ENCODE results near the gene GRIN2C.
A peak's percentile ranks its signal among the peaks of the same experiment; 100 is the strongest.

Gene GRIN2C

DNA sequence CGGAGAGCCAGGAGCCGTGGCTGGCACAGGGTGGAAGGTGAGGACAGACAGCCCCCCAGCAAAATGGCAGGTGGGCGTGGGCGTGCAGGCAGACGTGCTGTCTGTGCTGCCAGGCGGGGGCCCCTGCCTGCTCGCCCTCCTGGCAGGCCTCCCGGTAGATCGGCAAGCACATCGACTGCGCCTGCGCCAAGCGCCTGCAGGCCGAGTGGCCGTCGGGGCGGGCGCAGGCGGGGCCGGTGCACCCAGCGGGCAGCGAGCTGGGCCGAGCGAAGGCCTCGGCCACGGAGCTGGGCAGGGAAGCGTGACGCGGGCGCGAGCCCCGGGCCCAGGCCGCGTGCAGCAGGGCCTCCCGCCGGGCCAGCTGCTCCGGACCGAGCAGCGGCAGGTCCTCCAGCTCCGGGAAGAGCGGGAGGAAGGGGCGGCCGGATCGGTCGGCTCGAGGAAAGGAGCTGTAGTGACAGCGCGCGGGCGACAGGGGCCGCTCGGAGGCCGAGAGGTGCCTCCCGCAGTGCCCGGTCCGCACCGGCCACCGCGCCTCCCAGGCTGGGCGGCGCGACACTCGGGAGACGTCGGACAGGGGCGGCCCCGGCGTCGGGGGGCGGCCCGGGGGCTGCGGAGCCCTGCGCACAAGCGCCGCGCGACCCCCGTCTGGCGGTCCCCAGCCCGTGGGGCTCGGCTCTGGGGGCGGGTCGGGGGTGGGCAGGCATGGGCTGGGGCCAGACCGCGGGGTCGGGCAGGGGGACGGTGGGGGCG is 16.9 kb downstream of the GRIN2C start:
- DNase-seq = peak in 1 of 2 experiments; percentile 17

- no peak for DNase-seq
Measured at GRCh38 chr17:74842146-74842598, 17.5 kb downstream of the GRIN2C start.

DNA sequence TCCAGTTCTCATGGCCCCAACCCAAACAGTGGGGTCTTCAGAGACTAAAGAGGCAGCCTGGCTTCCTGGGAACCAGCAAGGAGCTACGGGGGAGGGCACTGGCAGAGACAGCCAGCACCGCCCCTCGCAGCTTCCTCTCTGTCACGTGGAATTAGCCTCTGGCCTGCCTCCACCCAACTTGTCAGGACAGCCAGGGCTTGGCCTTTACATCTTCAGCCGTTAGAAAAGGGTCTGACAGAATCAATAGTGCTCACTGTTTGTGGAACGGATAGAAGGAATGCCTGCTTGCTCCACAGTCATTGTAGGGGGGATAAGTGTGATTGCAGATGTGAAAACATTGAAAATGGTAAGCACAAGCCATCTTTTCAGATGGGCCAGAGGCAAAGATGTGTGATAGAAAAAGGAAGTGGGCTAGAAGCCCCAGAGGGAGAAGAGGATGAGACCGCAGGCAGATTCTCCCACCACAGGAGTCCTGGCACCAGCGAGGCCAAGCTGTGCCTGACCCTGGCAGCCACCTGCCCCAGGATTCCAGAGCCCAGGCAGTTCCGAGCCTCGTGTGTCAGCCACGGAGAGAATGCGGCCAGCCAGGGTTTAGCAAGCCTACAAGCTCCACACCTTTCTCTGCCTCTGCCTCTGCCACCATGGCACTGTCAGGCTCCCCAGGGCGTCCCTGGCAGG is 18.6 kb downstream of the GRIN2C start:
- DNase-seq = no peak

- DNase-seq = no peak
Measured at GRCh38 chr17:74839990-74840852, 19.5 kb downstream of the GRIN2C start.

- no peak for DNase-seq
Measured at GRCh38 chr17:74838274-74838673, 21.4 kb downstream of the GRIN2C start.

- no peak for DNase-seq
Measured at GRCh38 chr17:74836691-74837467, 22.8 kb downstream of the GRIN2C start.

DNA sequence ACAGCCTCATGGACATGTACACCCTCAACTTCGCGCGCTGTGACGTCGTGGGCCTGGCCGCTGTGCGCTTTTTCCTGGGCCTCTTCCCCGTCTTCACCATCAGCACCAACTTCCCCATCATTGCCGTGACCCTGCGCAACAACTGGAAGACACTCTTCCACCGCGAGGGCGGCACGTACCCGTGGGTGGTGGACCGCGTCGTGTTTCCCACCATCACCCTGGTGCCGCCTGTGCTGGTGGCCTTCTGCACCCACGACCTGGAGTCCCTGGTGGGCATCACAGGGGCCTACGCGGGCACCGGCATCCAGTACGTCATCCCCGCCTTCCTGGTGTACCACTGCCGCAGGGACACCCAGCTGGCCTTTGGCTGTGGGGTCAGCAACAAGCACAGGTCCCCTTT is 23.5 kb downstream of the GRIN2C start:
- no peak for DNase-seq

GRCh38 chr17:74833501-74834377 is 25.9 kb downstream of the GRIN2C start:
- no peak for DNase-seq

DNA sequence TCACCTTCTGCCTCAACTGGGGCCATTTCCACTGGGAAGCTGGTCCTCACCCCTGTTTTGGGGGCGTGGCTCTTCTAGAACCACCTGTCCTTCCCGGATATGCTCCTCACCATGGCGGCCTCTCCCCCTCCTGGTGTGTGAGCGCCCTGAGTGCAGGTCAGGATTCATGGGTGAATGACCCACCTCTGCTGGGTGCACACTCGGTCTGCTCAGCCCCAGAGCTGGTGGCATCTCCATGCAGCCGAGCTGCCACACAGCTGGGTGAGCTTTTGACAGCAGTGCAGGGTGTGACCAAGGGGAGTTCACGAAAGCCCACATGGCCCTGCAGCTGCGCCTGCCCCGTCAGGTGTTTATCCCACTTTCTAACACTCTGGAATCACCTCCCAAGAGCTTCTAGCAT is 27.3 kb downstream of the GRIN2C start:
- no peak for DNase-seq

DNA sequence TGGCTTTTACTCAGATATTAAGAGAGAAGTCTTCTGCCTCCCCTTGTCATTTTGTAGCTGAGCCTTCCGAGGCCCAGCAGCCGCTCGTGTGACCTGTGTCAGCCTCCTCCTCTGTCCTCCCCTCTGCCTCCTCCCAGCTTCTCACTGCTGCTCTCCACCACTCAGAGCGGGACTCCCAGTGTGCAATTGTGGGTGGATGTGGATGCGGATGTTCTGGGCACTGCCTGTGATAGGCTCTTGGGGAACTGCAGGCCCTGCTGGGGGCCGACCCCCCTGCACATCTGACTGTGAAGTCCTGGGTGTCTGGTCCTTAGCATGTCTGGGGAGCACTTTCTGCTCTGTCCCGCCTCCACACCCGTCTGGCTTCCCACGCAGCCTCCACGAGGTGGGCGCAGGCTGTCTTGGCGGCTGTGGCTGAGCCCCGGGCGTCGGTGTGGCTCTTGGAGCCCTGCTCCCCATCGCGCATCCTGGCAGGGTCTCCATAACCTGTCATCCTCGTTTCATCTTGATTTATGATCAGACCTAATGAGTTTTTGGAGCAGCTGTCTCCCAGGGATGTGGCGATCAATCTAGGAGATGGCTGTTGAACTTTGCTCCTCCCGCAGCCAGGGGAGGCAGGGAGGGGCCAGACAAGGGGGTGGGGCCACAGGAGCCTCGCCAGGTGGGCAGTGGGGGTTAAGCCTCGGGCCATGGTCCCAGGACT is 28.1 kb downstream of the GRIN2C start:
- no peak for DNase-seq

- no peak for DNase-seq
Measured at GRCh38 chr17:74830861-74831260, 28.8 kb downstream of the GRIN2C start.

GRCh38 chr17:74827800-74828199 is 31.9 kb downstream of the GRIN2C start:
- no peak for DNase-seq

DNA sequence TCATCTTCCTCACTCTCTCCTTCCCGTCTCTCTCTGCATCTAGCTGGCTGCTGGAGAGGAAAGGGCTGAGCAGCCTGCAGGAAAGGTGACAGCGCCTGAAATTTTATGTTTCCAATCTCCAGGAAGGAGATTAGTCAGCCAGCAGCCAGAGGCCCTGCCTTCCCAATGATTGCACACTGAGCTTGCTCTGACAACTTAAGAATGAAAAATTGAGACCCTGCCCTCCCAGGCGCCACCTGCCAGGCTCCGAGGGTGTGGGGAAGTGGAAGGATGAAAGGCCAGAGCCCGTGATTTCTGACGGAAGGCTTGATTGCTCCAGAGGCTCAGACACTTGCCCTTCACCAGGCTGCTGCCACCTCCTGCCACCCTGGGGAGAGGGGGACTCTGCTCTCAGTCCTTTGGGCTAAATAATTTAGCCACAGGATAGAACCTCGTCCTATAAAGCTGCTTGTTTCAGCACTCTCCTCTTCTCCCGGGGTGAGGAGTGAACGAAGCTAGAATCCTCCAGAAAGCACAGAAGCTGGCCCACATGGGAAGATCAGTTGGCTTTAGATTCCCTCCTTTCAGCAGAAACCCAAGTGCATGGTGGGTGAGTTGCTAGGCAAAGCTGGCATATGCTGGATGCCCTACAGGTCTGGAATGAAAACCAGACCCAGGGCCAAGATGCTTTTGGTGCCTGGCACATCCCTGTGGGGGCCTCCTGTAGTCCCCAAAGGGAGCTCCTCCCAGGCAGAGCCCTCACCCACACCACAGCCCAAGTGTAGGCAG is 33.5 kb downstream of the GRIN2C start:
- no peak for DNase-seq

DNA sequence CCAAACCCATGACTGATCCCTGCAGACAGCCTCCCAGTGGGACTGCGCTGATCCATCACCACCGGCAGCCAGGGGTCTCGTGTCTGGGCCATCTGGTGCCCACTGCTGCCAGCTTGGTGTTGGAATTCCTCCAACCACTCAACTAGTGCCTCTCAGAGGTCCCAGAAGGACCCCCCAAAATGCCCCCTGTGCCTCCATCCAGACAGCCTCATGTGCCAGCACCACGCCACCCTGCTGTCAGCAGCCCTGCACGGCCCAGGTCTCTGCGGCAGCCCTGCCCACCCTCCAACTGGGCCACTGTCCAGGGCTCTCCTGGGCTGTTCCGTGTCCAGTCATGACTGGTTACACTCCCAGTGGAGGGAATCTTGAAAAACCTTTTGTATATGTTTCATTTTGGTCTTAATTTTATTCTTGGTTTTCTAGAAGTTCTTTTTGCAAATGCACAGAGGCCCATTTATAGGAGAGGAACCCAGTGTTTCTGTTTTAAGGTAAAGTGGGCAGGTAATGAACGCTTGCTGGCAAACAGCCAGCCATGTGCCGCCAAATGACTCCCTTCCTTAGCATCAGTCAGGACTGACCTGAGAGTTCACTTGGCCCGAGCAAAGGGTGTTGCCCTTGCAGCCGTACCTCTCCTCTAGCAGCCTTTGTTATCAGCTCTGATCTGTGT is 34.6 kb downstream of the GRIN2C start:
- no peak for DNase-seq

GRCh38 chr17:74822939-74823367 is 36.7 kb downstream of the GRIN2C start:
- no peak for DNase-seq

- no peak for DNase-seq
Measured at GRCh38 chr17:74822335-74822938, 37.2 kb downstream of the GRIN2C start.

DNA sequence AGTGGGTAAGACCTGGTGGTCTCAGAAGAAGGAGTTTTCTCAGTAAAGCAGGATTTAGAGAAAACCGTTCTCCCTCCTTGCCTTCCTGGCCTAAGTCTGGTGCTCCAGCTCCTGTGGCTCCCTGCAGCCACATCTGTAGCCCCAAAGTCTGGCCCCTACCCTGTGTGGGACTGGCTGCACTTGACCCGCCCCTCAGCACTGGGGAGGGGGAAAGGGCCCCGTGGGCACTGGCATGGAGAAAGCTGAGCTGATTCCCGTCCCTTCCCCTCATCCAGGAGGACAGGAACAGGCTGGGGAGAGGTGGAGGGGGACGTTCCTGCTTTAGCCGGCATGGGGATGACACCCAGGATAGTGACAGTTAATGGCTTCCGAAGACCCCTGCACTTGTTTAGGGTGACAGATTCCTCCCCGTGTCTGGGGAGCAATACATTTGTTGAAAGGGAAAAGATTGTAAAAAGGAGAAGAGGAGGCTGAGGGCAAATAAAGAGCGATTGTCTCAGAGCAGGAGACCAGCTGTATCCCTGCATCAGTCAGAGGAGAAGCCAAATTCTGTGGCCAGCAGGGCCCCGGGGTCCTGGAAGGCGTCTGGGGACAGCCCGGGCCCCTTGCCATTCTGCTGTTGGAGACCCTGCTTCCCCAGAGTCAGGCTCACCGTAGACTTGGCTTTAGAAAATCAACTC is 37.9 kb downstream of the GRIN2C start:
- DNase-seq = no peak

GRCh38 chr17:74819801-74820436 is 39.8 kb downstream of the GRIN2C start:
- no peak for DNase-seq
